HG03439 (cell line): Measurements from ENCODE around the gene CSMD2.

Experiments
- ATAC-seq: cut with Tn5 transposase; IDR thresholded peaks from one replicate; pipeline ENCODE4 v1.9.1; 2021; ENCODE audit warnings: mild to moderate bottlenecking, moderate library complexity; ENCODE audit not compliant: unreplicated experiment

The CSMD2 gene

GRCh38 chr1:33725556-33726160, 439.4 kb downstream of the CSMD2 start:
- ATAC-seq: no peak

GRCh38 chr1:33725037-33725436, 440.0 kb downstream of the CSMD2 start:
- ATAC-seq: no peak

- no peak for ATAC-seq
Measured at GRCh38 chr1:33724348-33724747, 440.7 kb downstream of the CSMD2 start.

- no peak for ATAC-seq
Measured at GRCh38 chr1:33723251-33723650, 441.8 kb downstream of the CSMD2 start.

- no peak for ATAC-seq
Measured at GRCh38 chr1:33721301-33721815, 443.7 kb downstream of the CSMD2 start.

GRCh38 chr1:33719771-33720670, 445.0 kb downstream of the CSMD2 start:
- ATAC-seq: no peak

- ATAC-seq: no peak
Measured at GRCh38 chr1:33719326-33719725, 445.7 kb downstream of the CSMD2 start.

- no peak for ATAC-seq
Measured at GRCh38 chr1:33718186-33718585, 446.8 kb downstream of the CSMD2 start.

GRCh38 chr1:33716976-33717688, 447.9 kb downstream of the CSMD2 start:
- ATAC-seq: no peak

GRCh38 chr1:33715195-33715811, 449.7 kb downstream of the CSMD2 start:
- no peak for ATAC-seq

- no peak for ATAC-seq
Measured at GRCh38 chr1:33714421-33714820, 450.6 kb downstream of the CSMD2 start.

- ATAC-seq: no peak
Measured at GRCh38 chr1:33713058-33713877, 451.8 kb downstream of the CSMD2 start.

- ATAC-seq: no peak
Measured at GRCh38 chr1:33712186-33712585, 452.8 kb downstream of the CSMD2 start.

GRCh38 chr1:33711511-33711910, 453.5 kb downstream of the CSMD2 start:
- no peak for ATAC-seq

GRCh38 chr1:33710967-33711366, 454.1 kb downstream of the CSMD2 start:
- no peak for ATAC-seq

GRCh38 chr1:33709783-33710718, 455.0 kb downstream of the CSMD2 start:
- ATAC-seq: no peak

GRCh38 chr1:33709174-33709782, 455.8 kb downstream of the CSMD2 start:
- no peak for ATAC-seq

GRCh38 chr1:33706634-33707255, 458.3 kb downstream of the CSMD2 start:
- no peak for ATAC-seq
